Mesangial cell (primary cell): ENCODE results near the gene PDZK1IP1. TPM values are rescaled to one million over a fixed set of nuclear protein-coding genes. Genes with fewer than 3 reads are reported as not detected.

Experiments
- total RNA-seq: library from RNA; depleted of rRNA; stranded (reverse); fragments of >200 nt; gene quantifications from 2 replicates; pipeline ENCODE4 v1.2.3, GENCODE V29; 2015

Gene PDZK1IP1
- total RNA-seq, result 7.3 and 122 TPM in 2 replicates

GRCh38 chr1:47189844-47190508 lies at the start of gene PDZK1IP1:
PDZK1IP1 (minus strand) TSS chr1:47190036; CDS start chr1:47189932, 104 bp downstream.

GRCh38 chr1:47232187-47232874 lies 42.5 kb upstream of the PDZK1IP1 start, which contains the start of gene TAL1:
TAL1 (minus strand) TSS chr1:47232225; CDS start chr1:47225888, 6,337 bp downstream.

GRCh38 chr1:47137198-47137597 lies 52.6 kb downstream of the PDZK1IP1 start, which contains the start of gene CYP4A22:
CYP4A22 (plus strand) TSS chr1:47137441; CDS start chr1:47137486, 45 bp downstream.

Other genes with a start within 250 kb of the PDZK1IP1 start
- gene CYP4A11, start 248.6 kb downstream of the PDZK1IP1 start, total RNA-seq, result not detected in 2 replicates
- gene CYP4X1, start 166.4 kb downstream of the PDZK1IP1 start, total RNA-seq, result 1.4 TPM in 1 of 2 replicates, not detected in the other
- gene CYP4Z1, start 122.8 kb downstream of the PDZK1IP1 start, total RNA-seq, result not detected in 2 replicates
- not detected in 2 replicates for gene CYP4A22, start 52.6 kb downstream of the PDZK1IP1 start, total RNA-seq
- gene TAL1, start 42.2 kb upstream of the PDZK1IP1 start, total RNA-seq, result 1.5 and 2.9 TPM in 2 replicates
- 3.2 and 22.2 TPM in 2 replicates for gene STIL, start 124.1 kb upstream of the PDZK1IP1 start, total RNA-seq
- gene CMPK1, start 143.8 kb upstream of the PDZK1IP1 start, total RNA-seq, result 25.9 and 39.8 TPM in 2 replicates
- gene FOXE3, start 226.2 kb upstream of the PDZK1IP1 start, total RNA-seq, result not detected in 2 replicates
- 0.16 and 0.51 TPM in 2 replicates for gene FOXD2, start 248.0 kb upstream of the PDZK1IP1 start, total RNA-seq